ENCODE measurements around the gene CD81. TPM values are rescaled to one million over a fixed set of nuclear protein-coding genes. Genes with fewer than 3 reads are reported as not detected.

CD81 gene
- total RNA-seq, 1 experiment from 2014 or later, result 296 TPM

DNA sequence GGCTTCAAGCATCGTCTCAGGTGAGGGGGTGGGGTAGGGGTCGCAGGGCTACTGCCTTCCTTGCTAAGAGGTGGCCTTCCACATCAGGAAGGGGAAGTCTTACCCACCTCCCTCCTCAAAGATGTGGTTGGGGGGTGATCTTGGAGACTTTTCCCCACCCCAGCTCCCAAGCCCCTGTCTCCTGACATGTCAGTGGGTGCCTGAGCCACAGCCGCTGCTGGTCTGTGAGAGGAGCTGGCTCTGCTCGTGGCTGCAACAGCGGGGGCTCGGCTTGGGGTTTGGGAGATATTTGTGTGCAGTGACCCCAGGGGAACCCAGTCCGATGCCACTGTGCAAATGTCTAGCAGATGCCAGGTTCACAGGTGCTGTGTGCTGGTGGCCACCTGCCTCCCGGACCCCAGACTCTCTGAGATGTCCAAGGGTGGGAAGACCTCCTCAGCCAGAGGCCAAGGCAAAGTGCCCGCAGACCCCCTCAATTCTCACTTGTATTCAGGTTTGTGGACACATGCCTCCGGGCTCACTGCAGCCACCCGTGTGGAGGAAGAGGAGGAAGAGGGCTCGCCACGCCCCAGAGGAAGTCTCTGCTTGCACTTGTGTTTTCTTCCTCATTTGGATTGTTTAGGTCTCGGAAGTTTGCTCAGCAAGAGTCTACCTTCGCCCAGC, 69.6 kb downstream of the CD81 start:
- Histone ChIP-seq H2AFZ (ENCODE audit: low read depth, low read length, poor library complexity, severe bottlenecking) (no peak overlapping the region), H4K20me1 (ENCODE audit: insufficient read depth) (no peaks in the 10 kb centered on the region), H3K9me3 (ENCODE audit: control insufficient read depth in 1 of 2, insufficient read depth in 1 of 2, low read depth in 1 of 2, low read length in 2 of 2) (no peaks in the 10 kb centered on the region), H3K4me2 (ENCODE audit: low read length) (peak overlapping the region; percentile 96; the same call in 1 of the 2 replicates), H3K9ac (ENCODE audit: low read length) (no peak overlapping the region), H3K4me3 (replicated peaks in 1 of 2; ENCODE audit: low read depth in 1 of 2, low read length in 2 of 2) (no peak overlapping the region), H3K36me3 (ENCODE audit: control insufficient read depth in 1 of 2, insufficient read depth in 2 of 2, low read length in 2 of 2) (no peaks in the 10 kb centered on the region), H3K27ac (ENCODE audit: low read depth, low read length) (no peak overlapping the region; the same call in 1 of the 2 replicates), H3K4me1 (ENCODE audit: control insufficient read depth in 1 of 2, insufficient read depth in 2 of 2, low read length in 2 of 2) (peaks cover 13 to 21% of the 10 kb centered on the region in 2 experiments), H3K27me3 (ENCODE audit: insufficient read depth, low read length) (peaks cover 16% of the 10 kb centered on the region; the same call in 1 of the 2 replicates), H3K79me2 (ENCODE audit: insufficient read depth, low read length) (no peaks in the 10 kb centered on the region), H3K9me2 (ENCODE audit: insufficient read depth) (no peaks in the 10 kb centered on the region)
- DNase-seq (ENCODE audit: low read depth, low spot score) (no peak), ATAC-seq (no peak)
- no TSS peak for BruUV-seq (replicated peaks)
- no peak for TF ChIP-seq EGR1 (IDR thresholded peaks at IDR 0.05; ENCODE audit: low read depth)
- ChIA-PET RAD21 (ENCODE audit: low non-redundant PET in 1 of 2, low total read pairs in 2 of 2, uncharacterized antibody in 2 of 2, unreplicated experiment in 2 of 2) (no interaction called here), CTCF (no interaction called here), POLR2A (no interaction called here)
- intact Hi-C loops (cut with micrococcal nuclease), result no loop called here

Other genes starting within 250 kb of the CD81 start
- gene IGF2, start 237.9 kb upstream of the CD81 start, total RNA-seq (2021; ENCODE audit: unreplicated experiment), result 17.9 TPM
- gene INS, start 216.1 kb upstream of the CD81 start, total RNA-seq (2021; ENCODE audit: unreplicated experiment), result 0.44 TPM
- not detected for gene TH, start 205.5 kb upstream of the CD81 start, total RNA-seq (2021; ENCODE audit: unreplicated experiment)
- not detected for gene ASCL2, start 106.7 kb upstream of the CD81 start, total RNA-seq (2021; ENCODE audit: unreplicated experiment)
- not detected for gene C11orf21, start 75.4 kb upstream of the CD81 start, total RNA-seq (2021; ENCODE audit: unreplicated experiment)
- not detected for gene TSPAN32, start 75.3 kb upstream of the CD81 start, total RNA-seq (2021; ENCODE audit: unreplicated experiment)
- gene TSSC4, start 23.4 kb downstream of the CD81 start, total RNA-seq (2021; ENCODE audit: unreplicated experiment), result 47.1 TPM
- gene TRPM5, start 67.2 kb downstream of the CD81 start, total RNA-seq (2021; ENCODE audit: unreplicated experiment), result 0.07 TPM
- 10.7 TPM for gene KCNQ1, start 67.7 kb downstream of the CD81 start, total RNA-seq (2021; ENCODE audit: unreplicated experiment)

All from HCT116 (cell line).